ENCODE data around the gene ST3GAL2. TPM values are rescaled to one million over a fixed set of nuclear protein-coding genes. Genes with fewer than 3 reads are reported as not detected.

The ST3GAL2 gene
- total RNA-seq, 1 donor from 2014 or later, result 67.6 TPM

GRCh38 chr16:70428178-70428998 lies 10.5 kb downstream of the ST3GAL2 start:
- no peaks in the 10 kb centered on the region for H3K9me3 Mint-ChIP-seq (ENCODE audit: unreplicated experiment)
- peak; percentile 91 for DNase-seq (ENCODE audit: extremely low spot score, unreplicated experiment)
- TF ChIP-seq, protein P1, sequence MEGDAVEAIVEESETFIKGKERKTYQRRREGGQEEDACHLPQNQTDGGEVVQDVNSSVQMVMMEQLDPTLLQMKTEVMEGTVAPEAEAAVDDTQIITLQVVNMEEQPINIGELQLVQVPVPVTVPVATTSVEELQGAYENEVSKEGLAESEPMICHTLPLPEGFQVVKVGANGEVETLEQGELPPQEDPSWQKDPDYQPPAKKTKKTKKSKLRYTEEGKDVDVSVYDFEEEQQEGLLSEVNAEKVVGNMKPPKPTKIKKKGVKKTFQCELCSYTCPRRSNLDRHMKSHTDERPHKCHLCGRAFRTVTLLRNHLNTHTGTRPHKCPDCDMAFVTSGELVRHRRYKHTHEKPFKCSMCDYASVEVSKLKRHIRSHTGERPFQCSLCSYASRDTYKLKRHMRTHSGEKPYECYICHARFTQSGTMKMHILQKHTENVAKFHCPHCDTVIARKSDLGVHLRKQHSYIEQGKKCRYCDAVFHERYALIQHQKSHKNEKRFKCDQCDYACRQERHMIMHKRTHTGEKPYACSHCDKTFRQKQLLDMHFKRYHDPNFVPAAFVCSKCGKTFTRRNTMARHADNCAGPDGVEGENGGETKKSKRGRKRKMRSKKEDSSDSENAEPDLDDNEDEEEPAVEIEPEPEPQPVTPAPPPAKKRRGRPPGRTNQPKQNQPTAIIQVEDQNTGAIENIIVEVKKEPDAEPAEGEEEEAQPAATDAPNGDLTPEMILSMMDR (IDR thresholded peaks at IDR 0.05), result no peak

DNA sequence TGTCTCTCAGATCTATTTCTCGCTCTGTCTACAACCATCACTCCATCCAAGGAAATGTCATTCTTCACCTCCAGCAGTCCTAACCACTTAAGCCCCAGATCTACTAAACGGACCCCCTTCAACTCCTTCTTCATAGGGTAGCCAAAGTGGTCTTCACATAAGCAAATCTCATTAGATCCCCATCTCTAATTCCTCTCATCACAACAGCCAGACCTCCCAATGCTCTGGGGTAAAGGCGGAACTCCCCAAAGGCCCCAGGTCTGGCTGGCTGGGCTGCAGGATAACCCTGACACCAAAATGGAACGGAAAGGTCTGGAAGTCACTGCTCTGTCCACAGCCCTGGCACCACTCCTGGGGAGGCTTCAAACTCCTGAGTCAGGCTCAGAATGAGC lies 11.1 kb downstream of the ST3GAL2 start:
- peaks cover 8% of the 10 kb centered on the region for H3K36me3 Mint-ChIP-seq (ENCODE audit: unreplicated experiment)
- H3K27ac Mint-ChIP-seq (ENCODE audit: unreplicated experiment), result peak overlapping the region; percentile 95
- H3K27me3 Mint-ChIP-seq (ENCODE audit: unreplicated experiment), result no peaks in the 10 kb centered on the region
- H3K4me1 Mint-ChIP-seq (ENCODE audit: unreplicated experiment), result peaks cover 59% of the 10 kb centered on the region
- H3K9me3 Mint-ChIP-seq (ENCODE audit: unreplicated experiment), result no peaks in the 10 kb centered on the region
- no peak for DNase-seq (ENCODE audit: extremely low spot score, unreplicated experiment)
- H3K4me3 Mint-ChIP-seq (ENCODE audit: unreplicated experiment), result peak overlapping the region; percentile 43
- TF ChIP-seq, protein P1 (IDR thresholded peaks at IDR 0.05), result no peak

More at GRCh38 chr16:70428178-70428998, 10.5 kb downstream of the ST3GAL2 start:
- peak overlapping the region; percentile 49 for H3K4me3 Mint-ChIP-seq (ENCODE audit: unreplicated experiment)
- no peaks in the 10 kb centered on the region for H3K27me3 Mint-ChIP-seq (ENCODE audit: unreplicated experiment)
- peaks cover 8% of the 10 kb centered on the region for H3K36me3 Mint-ChIP-seq (ENCODE audit: unreplicated experiment)
- peak overlapping the region; percentile 95 for H3K27ac Mint-ChIP-seq (ENCODE audit: unreplicated experiment)
- peaks cover 61% of the 10 kb centered on the region for H3K4me1 Mint-ChIP-seq (ENCODE audit: unreplicated experiment)

- Mint-ChIP-seq H3K27ac (ENCODE audit: unreplicated experiment) (peak overlapping the region; percentile 41), H3K4me1 (ENCODE audit: unreplicated experiment) (peaks cover 24% of the 10 kb centered on the region), H3K9me3 (ENCODE audit: unreplicated experiment) (no peaks in the 10 kb centered on the region), H3K4me3 (ENCODE audit: unreplicated experiment) (no peak overlapping the region), H3K36me3 (ENCODE audit: unreplicated experiment) (peaks cover 8% of the 10 kb centered on the region), H3K27me3 (ENCODE audit: unreplicated experiment) (no peaks in the 10 kb centered on the region)
- no peak for DNase-seq (ENCODE audit: extremely low spot score, unreplicated experiment)
- TF ChIP-seq, protein P1 (IDR thresholded peaks at IDR 0.05), result no peak
Measured at GRCh38 chr16:70422543-70422942, 16.4 kb downstream of the ST3GAL2 start.

GRCh38 chr16:70421473-70422311 lies 17.2 kb downstream of the ST3GAL2 start:
- H3K27ac Mint-ChIP-seq (ENCODE audit: unreplicated experiment), result no peak overlapping the region
- TF ChIP-seq, protein P1 (IDR thresholded peaks at IDR 0.05), result no peak
- H3K9me3 Mint-ChIP-seq (ENCODE audit: unreplicated experiment), result no peaks in the 10 kb centered on the region
- H3K4me1 Mint-ChIP-seq (ENCODE audit: unreplicated experiment), result peaks cover 21% of the 10 kb centered on the region
- DNase-seq (ENCODE audit: extremely low spot score, unreplicated experiment), result no peak
- H3K36me3 Mint-ChIP-seq (ENCODE audit: unreplicated experiment), result peaks cover 8% of the 10 kb centered on the region
- no peak overlapping the region for H3K4me3 Mint-ChIP-seq (ENCODE audit: unreplicated experiment)
- H3K27me3 Mint-ChIP-seq (ENCODE audit: unreplicated experiment), result no peaks in the 10 kb centered on the region

GRCh38 chr16:70421014-70421413 lies 17.9 kb downstream of the ST3GAL2 start:
- no peak for DNase-seq (ENCODE audit: extremely low spot score, unreplicated experiment)
- TF ChIP-seq, protein P1 (IDR thresholded peaks at IDR 0.05), result no peak
- Mint-ChIP-seq H3K27ac (ENCODE audit: unreplicated experiment) (no peak overlapping the region), H3K4me1 (ENCODE audit: unreplicated experiment) (peaks cover 21% of the 10 kb centered on the region), H3K9me3 (ENCODE audit: unreplicated experiment) (no peaks in the 10 kb centered on the region), H3K27me3 (ENCODE audit: unreplicated experiment) (no peaks in the 10 kb centered on the region), H3K4me3 (ENCODE audit: unreplicated experiment) (no peak overlapping the region), H3K36me3 (ENCODE audit: unreplicated experiment) (peaks cover 8% of the 10 kb centered on the region)
